Activated T-cell treated with anti-CD3 and anti-CD28 coated beads for 24 hours (primary cell): Measurements from ENCODE around the gene RAP2A.

Experiments
- DNase-seq: peaks from one replicate; pipeline ENCODE4 v3.0.0-alpha.2; 2020; ENCODE audit warnings: low read depth

The RAP2A gene

DNA sequence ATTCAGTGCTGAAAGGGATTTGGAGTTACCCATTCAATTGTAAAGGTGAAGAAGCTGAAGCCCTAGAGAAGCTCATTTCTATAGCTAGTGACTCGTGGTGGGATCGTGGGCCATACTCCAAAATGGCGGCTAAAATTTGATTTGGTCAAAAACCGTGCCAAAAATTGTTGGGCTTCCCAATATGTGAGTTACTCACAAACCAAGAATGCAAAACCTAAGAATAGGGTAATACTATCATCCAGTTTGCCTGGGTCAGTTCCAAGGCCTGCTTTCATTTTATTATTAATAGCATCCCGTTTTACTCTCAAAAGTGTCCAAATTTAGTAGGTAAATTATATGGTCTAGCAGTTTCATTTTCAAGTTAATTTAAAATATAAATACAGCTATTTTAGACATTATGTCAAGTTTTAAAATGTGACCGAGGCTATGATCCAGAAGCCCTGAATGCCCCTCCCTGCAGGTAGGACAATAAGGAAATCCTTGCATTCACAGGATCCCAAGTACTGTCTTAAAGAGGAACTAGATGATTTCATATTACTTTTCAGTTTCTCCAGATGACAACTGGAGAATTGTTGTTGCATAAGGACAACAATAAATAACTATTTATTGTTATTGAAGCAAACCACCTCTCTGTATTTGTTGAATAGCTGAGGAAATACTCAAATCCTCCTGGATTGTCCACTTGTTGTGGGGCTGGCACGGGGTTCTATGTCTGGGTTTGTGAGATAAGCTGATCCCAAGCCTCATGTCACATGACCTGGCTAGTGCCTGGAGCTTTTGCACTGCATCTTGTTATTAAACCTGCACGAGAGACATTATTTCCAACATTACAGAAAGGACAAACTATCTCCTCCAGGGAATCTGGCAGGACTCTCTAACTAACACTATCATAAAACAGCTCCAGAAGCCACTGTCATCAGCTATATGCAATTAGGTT is 11.6 kb upstream of the RAP2A start:
- DNase-seq = no peak

DNA sequence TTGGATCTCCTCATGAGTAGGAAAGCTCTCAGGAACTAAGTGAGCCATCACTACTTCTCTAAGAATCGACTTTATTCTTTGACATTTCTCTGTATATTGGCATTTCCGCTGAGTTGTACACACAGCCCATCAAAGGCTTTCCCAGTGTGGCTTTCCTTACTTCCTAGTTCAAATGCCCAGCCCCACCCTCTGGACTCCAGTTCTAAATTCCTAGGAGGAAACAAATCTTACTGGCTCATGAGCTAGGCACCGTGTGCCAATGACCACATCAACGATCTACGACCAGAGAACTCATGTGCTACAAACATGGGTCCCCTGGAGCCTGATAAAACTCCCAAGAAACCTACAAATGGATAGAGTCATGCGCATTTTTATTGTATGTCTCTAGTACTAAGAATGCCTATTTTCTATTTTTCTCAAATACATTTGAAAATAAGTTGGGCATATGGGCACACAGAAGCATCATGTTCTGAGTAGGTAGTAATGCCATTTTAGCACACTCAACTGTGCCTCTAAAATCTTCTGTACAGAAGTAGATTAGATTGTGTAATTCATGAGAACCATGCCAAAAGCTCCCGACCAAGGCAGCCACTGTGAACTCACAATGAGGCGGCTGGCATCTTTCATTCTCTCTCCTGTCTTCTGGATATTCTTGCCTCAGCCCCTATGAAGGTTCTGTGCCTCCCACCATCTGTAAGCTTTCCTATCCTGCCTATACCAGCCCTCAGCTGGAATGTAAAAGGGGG is 10.5 kb upstream of the RAP2A start:
- no peak for DNase-seq

DNA sequence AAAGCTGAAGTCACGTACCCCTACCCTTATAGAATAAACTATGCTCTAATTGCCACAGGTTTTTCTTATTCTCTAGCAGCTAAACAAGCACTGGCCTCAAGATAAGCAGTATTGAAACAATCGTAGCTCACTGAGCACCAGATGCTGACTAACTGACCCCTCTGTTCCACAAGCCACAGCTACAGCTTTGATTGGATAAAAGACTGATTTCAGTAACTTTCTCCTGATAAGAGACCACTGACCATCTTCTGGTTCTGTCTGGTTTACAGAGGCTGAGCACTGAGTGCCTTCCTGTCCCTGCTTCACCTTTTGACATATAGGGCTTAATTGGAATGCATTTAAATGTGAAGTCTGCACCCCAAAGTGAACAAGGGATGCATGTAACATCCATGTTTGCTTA is 8.4 kb upstream of the RAP2A start:
- DNase-seq = no peak

DNA sequence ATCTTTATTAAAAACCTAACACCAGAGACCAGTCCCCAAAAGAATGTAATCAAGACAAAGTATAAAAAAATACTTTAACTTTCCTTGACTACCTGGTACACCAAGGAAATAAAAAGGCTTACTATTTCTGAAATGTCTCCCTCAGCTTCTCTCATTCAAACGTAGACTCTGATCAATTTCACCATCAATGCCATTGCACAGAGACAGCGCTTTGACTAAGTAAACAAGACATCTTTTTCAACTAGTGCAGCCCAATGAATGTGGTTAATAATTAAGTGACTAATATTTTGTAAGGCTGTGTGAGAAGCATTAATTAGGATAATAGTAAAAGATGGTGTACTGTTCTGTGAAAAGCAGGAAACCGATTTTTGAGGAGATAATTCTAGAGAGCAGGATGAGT is 7.3 kb upstream of the RAP2A start:
- no peak for DNase-seq

DNA sequence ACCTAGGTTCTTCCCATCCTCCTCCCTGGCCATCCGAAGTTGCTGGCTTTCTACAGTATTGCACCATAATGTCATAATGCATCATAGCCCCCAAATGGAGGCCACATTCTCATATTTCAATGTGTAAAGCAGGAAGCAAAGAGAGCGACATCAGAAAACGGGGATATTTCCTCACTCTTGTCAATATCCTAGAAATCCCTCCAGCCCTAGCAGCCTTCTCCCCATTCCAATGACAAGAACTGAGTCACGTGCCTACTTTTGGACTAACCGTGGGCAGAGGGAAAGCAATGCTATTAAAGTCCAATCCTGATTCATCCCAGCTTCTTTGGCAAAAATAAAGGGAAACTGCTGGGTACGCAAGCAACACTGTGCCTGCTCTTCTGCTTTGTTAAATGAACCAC is 4.3 kb upstream of the RAP2A start:
- no peak for DNase-seq

DNA sequence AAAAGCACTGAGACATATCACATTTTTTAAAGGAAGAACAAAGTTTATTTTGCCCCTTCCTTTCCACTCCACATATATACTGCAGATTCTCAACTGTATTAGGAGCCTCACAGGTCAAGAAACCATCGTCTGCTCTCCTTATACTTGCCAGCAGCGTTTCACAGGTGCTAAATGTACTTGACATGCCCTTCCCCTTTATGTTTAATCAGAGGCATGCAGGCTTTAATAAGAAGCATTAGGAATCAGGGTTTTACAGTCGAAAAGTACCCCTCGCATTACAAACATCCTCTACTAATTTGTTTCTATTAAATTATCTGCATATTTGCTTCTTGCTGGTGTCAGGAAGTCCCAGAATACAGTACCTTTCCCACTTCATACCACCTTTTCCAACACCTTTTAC is 3.7 kb upstream of the RAP2A start:
- DNase-seq = no peak

DNA sequence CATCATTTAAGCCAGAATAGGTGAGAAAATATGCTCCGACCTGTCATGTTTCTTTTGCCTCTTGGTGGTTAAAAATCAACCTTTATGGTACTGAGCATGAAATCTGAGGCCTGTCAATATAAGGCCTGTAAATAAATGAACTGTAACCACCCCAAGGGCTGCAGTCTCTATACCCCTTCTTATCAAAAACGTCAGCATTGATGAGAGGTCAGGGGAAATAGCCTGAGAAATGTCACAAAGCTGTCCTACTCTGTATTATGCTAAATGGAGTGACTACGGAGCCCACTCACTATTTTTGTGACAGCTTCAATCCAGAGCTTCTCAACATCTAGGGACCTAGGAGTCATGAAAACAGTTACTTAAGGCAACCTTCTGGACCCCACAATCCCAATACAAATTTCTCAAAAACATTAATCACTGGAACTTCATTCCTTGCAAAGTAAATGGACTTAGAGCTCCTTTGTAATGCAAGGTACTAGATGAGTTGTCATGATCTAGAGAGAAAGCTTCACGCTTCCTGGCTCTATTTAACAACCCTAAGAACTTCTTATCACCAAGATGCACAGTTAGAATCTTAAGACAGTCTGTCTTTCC is 2.7 kb upstream of the RAP2A start:
- no peak for DNase-seq

DNA sequence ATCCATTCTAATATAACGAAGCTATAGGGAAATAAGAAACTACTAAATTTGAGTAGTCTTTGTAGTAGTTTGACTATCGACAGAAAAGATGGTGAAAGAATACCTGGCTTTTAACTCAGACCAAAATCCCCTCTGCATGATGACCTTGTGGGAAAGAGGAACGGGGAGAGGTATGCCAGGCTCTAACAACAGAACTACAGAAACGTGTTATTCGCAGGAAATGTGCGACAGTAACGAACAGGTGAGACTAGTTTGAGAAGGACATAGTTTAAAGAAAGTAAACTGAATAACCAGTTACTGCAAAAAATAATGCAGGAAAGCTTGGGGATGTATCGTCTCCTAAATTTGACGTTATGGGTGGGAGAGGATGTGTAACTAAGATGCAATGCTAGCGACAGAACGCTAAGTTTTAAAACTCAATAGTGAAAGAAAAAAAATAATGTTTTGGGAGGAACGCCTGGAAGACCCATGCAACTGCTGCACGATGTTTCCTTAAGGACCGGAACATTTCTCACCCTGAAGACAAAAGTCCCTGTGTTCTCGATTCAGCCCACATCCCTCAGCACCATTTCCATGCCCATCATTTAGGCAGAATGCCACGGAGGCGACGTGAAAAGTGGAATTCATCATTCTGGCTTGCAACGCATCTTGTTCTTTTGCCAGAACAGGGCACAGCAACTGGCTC is 1.6 kb upstream of the RAP2A start:
- no peak for DNase-seq

DNA sequence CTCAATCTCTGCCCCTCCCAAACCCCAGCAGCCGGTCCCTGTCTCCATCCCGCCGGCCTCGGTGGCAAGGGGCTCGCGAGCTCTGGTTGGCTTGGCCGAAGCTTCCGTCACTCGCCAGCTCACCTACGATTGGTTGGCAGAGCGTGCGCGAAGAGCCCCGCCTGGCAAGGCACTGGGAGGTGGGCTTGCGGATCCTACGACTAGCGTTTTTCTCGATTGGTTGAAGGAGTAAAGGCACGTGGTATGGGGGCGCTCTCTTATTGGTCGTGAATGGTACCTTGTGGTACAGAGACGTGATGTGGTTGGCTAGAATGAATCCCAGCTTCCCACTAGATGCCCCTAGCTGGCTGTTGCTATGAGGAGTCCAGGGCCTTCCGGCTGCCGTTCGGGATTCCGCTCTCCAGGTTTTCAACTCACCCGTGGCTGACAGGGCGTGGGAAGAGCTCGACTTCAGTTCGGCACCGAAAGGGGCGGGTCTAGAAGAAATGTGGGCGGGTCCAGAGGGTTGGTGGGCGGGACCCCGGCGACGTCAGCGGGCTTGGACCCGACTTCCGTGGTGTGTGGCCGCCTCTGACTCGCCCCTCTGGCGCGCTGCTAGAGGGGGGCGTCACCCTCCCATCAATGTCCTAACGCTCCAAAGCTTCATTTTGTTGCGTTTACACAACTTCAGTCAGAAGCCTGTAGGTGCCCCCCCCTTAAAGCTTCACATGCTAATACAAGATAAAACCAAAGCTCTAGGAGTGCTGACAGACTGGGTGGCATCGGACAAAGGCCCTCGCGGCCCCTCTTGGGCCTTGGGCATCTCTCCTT is 847 bp upstream of the RAP2A start:
- peak; percentile 99 for DNase-seq

DNA sequence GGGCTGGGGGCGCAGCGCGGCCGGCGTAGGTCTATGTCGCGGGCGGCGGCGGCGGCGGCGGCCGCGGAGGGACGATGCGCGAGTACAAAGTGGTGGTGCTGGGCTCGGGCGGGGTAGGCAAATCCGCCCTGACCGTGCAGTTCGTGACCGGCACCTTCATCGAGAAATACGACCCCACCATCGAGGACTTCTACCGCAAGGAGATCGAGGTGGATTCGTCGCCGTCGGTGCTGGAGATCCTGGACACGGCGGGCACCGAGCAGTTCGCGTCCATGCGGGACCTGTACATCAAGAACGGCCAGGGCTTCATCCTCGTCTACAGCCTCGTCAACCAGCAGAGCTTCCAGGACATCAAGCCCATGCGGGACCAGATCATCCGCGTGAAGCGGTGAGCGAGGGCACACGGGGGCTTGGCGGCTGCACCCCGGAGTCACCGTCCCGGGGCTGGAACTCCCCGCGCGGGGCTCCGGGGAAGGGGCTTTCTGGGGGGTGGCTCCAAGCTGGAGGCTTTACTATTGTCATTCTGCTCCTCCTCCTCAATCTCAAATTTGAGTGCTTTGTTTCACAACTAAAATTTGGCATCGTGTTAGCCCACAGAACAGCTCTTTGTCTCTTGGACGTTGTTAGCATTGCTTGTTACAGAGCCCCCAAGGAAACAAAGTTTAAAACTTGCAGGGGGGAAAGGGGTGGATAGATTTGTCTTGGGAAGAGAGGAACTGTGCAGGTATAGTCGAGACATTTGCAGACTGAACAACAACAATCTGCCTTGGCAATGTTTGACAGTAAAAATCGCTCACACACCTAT is 630 bp downstream of the RAP2A start:
- peak; percentile 20 for DNase-seq

DNA sequence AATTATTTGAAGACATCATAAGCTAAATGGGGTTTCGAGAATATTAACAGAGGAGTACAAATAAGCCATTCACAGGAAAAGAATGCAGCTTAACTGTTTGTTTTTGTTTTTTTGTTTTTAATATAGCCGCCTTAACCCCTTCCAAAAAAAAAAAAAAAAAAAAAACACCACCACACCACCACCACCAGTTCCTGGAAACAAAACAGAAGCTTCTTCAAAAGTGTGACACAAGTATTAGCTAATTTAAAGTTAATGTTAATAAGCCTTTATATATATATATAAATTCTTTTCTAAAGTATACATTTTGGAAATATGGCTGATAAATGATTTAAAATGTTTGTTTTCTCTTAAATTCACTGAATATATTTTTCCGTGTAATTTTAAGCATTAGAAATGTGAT is 1.4 kb downstream of the RAP2A start:
- no peak for DNase-seq

DNA sequence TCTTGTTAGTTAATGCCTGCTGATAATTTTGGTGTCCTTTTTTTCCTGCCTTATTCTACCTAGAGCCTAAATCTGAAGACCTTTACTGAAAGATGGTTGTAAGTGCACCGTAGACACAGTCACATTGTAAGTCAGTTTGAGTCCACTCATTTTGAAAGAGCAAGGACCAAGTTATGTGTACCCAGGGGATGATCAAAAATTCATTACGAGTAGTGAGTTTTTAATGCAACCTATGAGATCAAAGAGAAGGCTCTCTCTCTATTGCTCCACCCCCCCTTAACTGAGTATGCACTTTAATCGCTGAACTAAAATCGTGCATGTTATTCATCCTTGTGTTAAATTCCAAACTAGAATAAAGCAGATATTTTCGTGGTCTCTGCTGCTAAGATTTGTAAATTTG is 1.8 kb downstream of the RAP2A start:
- DNase-seq = no peak

DNA sequence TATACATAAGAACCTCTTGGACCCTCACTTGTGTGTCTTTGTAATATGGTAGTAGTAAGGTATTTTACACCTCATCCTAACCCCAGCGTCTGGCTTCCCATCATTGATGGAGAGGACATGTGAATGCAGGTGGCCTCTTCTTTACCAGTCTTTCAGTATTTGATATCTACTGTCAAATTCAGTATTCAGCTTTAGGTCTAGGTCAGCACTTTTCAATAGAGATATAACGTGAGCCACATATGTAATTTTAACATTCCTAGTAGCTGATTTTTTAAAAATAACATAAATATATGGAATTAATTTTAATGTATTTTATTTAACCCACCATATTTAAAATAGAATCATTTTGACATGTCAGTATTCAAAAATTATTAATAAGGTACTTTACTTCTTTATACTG is 2.9 kb downstream of the RAP2A start:
- no peak for DNase-seq

DNA sequence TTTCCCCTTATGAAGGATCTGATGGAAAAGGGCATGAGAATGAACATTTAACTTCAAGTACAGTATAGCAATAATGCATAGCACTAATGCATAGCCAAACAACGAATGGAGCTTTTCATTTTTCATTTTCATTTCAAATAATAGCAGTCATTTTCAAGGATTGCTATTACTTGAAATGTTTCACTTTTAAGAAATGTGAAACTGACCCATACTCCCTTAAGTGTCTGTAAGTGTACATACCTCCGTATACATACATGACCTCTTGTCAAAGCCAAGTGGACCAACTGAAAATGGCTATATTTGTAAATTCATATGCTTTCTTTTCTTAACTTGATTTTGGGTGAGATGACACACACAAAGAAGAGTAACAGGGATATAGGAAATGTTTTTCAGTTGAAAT is 3.8 kb downstream of the RAP2A start:
- no peak for DNase-seq

DNA sequence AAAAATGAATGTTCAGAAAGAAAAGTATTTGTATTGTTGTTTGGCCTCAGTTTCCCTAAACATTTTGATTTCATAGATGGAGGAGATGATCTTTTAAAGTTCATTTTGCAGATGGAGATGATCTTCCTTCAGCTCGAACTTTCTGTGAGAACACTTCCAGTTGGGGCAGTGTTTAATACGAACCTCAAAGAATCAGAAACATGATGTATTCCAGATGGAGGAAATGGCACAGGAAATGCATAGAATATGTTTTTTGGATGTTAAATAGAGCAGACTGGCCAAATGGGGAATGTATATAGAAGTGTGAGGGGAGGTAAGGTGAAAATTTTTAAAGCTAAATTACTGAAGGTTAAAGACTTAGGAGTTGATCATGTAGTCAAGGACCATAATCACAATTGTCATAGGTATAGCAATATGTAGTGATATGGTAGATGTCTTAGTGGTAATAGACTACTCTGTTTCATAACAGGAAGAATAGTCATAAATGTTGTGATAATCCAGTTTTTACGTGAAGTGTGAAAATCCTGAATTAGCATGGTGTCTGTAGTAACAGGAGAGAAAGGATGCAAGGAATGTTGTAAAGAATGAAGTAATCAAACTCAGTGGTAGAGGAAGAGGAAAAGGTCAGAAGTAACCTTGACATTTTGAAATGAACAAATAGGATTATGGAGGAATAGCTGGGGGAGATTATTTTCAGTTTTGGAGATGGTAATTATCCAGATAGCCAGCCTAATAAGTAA is 5.1 kb downstream of the RAP2A start:
- DNase-seq = no peak

DNA sequence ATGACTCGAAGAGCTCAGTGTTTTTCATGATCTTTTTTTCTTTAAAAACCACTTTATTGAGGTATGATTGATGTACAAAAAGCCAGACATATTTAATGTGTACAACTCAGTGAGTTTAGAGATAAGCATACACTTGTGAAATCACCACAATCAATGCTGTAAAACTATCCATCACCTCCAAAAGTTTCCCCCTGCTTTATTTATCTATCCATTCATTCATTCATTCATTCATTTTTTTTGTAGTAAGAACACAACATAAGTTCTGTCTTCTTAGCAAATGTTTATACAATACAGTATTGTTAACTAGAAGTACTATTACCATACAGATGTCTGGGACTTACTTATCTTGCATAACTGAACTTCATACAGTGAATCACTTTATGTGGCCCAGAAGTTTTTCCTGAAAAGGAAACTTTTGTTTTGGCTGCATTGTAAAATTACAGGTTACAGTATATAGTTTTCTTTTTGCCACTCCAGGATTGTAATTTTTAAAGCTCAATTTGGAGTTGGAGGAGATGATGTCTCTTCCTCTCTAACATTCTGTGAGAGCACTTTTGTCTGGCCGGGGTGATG is 6.7 kb downstream of the RAP2A start:
- DNase-seq = no peak

DNA sequence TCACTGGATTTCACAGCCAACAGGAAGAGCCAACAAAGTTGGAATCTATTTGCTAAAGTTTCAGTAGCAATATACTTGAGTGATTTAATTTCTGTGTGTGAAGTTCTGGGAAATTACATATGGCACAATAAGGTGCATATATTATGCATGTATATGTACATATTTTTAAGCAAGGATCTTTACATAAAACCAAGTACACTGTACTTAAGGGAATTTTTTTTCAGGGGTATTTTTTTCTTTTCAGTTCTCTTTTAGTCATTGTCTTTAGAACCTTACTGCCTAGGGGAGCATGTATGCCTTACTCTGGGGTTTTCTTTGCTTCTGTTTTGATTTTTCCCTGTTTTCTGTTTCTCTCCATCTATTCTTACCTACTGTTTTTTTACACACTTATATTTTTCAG is 7.4 kb downstream of the RAP2A start:
- no peak for DNase-seq

DNA sequence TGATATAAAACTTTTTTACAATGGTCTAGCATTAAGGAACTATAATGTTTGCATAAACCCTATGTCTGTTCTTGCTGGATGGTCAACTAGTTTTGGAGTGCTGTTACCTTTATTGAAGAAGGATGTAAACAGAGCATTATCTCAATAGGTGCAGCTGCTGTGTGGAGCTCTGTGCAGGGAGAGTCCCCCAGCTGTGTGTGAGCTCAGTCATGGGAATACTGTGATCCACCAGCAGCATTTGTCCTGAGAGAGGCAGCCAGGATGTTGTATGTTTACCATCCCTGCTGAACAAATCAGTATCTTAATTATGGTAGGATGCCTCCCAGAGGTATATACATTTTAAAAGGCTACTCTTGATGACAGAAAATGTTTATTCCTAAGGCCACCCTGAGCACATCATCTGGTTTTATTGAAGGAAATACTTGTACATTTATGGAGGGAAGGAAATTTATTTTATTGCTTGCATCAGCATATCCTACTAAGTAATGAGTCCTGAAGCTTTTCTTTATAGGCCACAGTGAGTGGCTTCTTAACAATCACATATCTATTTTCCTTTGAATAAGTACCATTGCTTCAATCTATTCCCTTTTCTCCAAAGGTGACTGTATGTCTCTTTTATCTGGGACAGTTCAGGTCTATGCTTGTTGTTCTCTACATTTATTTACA is 11.7 kb downstream of the RAP2A start:
- DNase-seq = no peak

DNA sequence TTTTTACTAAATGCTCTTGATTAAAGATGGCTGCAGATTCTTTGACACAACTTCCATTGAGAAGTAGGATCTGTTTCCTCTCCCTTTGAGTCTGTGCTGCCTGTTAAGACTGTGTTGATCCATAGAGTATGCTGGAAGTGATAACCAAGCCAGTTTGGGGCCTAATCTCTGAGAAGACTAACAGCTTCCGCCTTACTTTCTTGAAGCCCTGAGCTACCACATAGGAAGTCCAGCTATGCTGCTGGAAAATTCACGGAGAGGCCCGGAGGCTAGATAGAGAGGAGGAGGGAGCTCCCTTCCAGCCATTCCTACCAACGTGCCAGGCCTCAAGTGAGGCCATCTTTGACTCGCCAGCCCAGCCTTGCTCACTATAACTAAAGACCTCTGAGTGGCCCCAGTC is 12.5 kb downstream of the RAP2A start:
- DNase-seq = no peak
